ENCODE data around the gene IL17C. TPM values are rescaled to one million over a fixed set of nuclear protein-coding genes. Genes with fewer than 3 reads are reported as not detected.
A peak's percentile ranks its signal among the peaks of the same experiment; 100 is the strongest.

IL17C gene, protein sequence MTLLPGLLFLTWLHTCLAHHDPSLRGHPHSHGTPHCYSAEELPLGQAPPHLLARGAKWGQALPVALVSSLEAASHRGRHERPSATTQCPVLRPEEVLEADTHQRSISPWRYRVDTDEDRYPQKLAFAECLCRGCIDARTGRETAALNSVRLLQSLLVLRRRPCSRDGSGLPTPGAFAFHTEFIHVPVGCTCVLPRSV
- polyA plus RNA-seq (ENCODE audit: insufficient read length in 10 of 10): not detected
- long read RNA-seq, donor 1: 0 reads
- long read RNA-seq, donor 2: 0 reads
- long read RNA-seq, donor 3: 0 reads
- long read RNA-seq, donor 4: 0 reads
- long read RNA-seq, donor 5: 0 reads
- long read RNA-seq, donor 6, partial matches to known transcripts: 16 of 133 reads
- long read RNA-seq, donor 6, other reads (novel, unspliced or antisense): 117 of 133 reads
- long read RNA-seq, donor 7: 0 reads
- long read RNA-seq, donor 8: 0 reads
- long read RNA-seq, donor 9: 0 reads

DNA sequence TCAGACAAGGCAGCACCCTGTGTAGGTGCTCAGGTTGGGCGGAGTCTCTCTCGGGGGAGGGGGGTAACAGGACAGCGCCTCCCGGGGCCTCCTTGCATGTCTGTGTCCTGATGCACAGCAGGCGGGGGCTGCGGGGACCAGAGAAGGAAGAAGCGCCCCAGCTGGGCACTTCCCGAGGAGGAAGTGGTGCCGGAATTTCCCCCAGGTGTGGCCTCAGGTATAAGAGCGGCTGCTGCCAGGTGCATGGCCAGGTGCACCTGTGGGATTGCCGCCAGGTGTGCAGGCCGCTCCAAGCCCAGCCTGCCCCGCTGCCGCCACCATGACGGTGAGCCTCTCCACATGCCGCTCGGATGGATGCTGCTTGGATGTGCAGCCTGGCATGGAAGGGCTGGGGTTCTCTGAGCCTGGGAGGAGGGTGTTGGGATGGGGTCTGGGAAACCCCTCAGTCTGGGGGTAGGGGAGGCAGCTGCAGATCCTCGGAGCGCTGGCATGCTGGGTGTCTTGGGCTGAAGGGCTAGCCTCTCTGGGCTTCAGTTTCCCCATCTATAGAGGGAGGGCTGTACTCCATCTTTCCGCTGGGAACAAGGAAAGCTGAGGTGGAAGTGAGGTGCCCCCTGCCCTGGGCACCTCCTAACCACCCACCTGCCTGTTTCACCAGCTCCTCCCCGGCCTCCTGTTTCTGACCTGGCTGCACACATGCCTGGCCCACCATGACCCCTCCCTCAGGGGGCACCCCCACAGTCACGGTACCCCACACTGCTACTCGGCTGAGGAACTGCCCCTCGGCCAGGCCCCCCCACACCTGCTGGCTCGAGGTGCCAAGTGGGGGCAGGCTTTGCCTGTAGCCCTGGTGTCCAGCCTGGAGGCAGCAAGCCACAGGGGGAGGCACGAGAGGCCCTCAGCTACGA lies at the start of gene IL17C:
Gene IL17C (plus strand): TSS at position 250 of the 908 bp plus-strand sequence. CDS start 70 bp downstream, at position 320.
- no peak for DNase-seq

GRCh38 chr16:88588754-88589153 lies 49.6 kb upstream of the IL17C start:
- DNase-seq: no peak

- DNase-seq: no peak
These were observed 48.9 kb upstream of the IL17C start for GRCh38 chr16:88589441-88589840.

DNA sequence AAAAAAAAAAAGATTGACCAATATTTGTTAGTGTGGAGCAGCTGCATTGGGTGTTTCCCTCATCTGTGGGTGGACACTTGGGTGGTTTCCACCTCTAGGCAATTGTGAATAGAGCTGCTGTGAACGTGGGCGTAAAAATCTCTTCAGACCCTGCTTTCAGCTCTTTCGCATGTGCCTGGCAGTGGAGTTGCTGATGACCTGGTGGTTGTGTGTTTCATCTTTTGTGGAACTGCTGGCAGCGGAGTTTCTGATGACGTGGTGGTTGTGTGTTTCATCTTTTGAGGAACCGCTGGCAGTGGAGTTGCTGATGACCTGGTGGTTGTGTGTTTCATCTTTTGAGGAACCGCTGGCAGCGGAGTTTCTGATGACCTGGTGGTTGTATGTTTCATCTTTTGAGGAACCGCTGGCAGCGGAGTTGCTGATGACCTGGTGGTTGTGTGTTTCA lies 46.8 kb upstream of the IL17C start:
- peak in 2 of 3 donors; percentile 26 to 48 for DNase-seq

- DNase-seq: no peak
These were observed 45.3 kb upstream of the IL17C start for GRCh38 chr16:88593061-88593460.

GRCh38 chr16:88593489-88593888 lies 44.9 kb upstream of the IL17C start:
- no peak for DNase-seq

GRCh38 chr16:88593910-88594309 lies 44.5 kb upstream of the IL17C start:
- no peak for DNase-seq

- no peak for DNase-seq
These were observed 43.3 kb upstream of the IL17C start for GRCh38 chr16:88595101-88595500.

- no peak for DNase-seq
These were observed 42.5 kb upstream of the IL17C start for GRCh38 chr16:88595921-88596320.

GRCh38 chr16:88596483-88596882 lies 41.9 kb upstream of the IL17C start:
- no peak for DNase-seq

GRCh38 chr16:88597856-88598491 lies 40.4 kb upstream of the IL17C start:
- DNase-seq: no peak

GRCh38 chr16:88599092-88599733 lies 39.2 kb upstream of the IL17C start:
- peak; percentile 32 to 68 (median 49) for DNase-seq

GRCh38 chr16:88599825-88600538 lies 38.4 kb upstream of the IL17C start:
- no peak for DNase-seq

DNA sequence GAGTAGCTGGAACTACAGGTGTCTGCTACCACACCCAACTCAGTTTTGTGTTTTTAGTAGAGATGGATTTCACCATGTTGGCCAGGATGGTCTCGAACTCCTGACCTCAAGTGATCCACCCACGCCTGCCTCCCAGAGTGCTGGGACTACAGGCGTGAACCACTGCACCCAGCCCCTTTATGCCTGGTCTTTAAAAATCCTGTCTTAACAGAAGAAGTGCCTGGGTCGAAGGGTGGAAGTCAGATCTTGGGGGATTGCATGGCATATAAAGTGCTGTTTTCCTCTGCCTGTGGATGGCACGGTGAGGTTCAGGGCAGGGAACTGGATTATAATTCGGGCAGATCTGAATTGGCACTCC lies 37.9 kb upstream of the IL17C start:
- DNase-seq: no peak

GRCh38 chr16:88601313-88602036 lies 36.9 kb upstream of the IL17C start:
- DNase-seq: no peak

GRCh38 chr16:88602091-88602490 lies 36.3 kb upstream of the IL17C start:
- no peak for DNase-seq

- DNase-seq: no peak
These were observed 32.9 kb upstream of the IL17C start for GRCh38 chr16:88605186-88606147.

DNA sequence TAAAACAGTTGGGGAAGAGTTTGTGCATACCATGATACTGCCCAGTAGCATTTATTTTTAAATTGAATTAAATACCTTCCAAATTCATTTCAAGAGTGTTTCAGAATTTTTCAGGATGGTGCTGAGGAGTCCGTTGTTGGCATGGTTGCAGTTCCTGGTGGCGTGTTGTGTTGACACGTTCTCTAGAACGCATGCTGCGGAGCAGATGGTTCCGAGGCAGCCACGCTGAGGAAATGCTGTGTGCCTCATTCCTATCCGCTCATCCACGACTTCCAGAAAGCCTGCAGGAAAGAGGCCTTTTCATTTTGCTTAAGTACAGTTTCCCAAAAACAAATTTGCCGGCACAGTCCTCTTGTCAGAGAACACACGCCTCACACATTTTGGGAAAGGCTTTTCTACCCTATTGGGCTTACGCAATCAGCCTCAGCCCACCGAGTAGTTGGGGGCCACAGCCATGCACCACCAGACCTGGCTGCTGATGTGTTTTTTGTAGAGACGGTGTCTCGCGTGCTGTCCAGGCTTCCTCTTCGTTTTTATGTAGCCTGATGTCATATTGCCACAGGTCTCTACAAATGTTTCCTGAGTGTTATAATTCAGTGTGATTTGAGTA lies 32.1 kb upstream of the IL17C start:
- no peak for DNase-seq

DNA sequence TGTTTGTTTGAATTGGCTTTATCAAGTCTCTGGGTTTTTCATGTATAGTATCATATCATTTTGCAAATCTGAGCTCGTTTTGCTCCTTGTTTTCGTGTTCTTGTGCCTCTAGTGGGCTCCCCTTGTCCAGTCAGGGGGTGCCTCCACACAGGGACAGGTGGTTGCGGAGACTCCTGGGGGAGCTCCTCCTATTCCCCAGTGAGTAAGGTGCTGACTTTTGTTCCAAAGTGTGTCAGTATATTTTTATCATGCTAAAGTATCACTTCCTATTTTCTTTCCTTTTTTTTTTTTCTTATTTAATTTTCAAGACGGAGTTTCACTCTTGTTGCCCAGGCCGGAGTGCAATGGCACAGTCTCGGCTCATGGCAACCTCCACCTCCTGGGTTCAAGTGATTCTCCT lies 30.3 kb upstream of the IL17C start:
- DNase-seq: no peak

Data from muscle of back (tissue), 13 donors.